WTC11 (cell line): ENCODE measurements around the gene CCDC136. TPM values are rescaled to one million over a fixed set of nuclear protein-coding genes. Genes with fewer than 3 reads are reported as not detected.

Experiments used
- ATAC-seq: fragments of 200-7000 bp; cut with Tn5 transposase; 2 replicates; pipeline ENCODE4 v1.10.0; 2021; ENCODE audit warnings: mild to moderate bottlenecking, moderate library complexity
- CTCF ChIA-PET: fragments of 300-600 bp; sonication (Branson Sonifier 250); formaldehyde crosslinking; loops from one replicate; lab custom pipeline; 2021; ENCODE audit warnings: antibody characterized with exemption; lab: Charles Lee
- POLR2A ChIA-PET: fragments of 350-600 bp; sonication (Branson Sonifier 250); formaldehyde crosslinking; loops from one replicate; lab custom pipeline; 2021; ENCODE audit warnings: antibody characterized with exemption; lab: Charles Lee
- DNase-seq: peaks from one replicate; pipeline ENCODE4 v3.0.0; 2021; ENCODE audit warnings: low spot score
- H3K27ac Mint-ChIP-seq: 2 replicates; pipeline ENCODE4 v1.8.0; 2021; ENCODE audit warnings: mixed read lengths
- H3K27me3 Mint-ChIP-seq: 2 replicates; pipeline ENCODE4 v1.8.0; 2021; ENCODE audit warnings: low read depth, mild to moderate bottlenecking, moderate library complexity, mixed read lengths
- H3K36me3 Mint-ChIP-seq: 2 replicates; pipeline ENCODE4 v1.8.0; 2021; ENCODE audit warnings: mixed read lengths
- H3K4me1 Mint-ChIP-seq: 2 replicates; pipeline ENCODE4 v1.8.0; 2022; ENCODE audit warnings: mixed read lengths
- H3K4me3 Mint-ChIP-seq: 2 replicates; pipeline ENCODE4 v1.8.0; 2021; ENCODE audit warnings: mild to moderate bottlenecking, moderate library complexity, mixed read lengths
- H3K9me3 Mint-ChIP-seq: 2 replicates; pipeline ENCODE4 v1.8.0; 2021; ENCODE audit warnings: mixed read lengths
- ATF1 ChIP-seq: sonication (generic); formaldehyde crosslinking; IDR thresholded peaks from 2 replicates; pipeline ENCODE4 v1.8.1; 2023; ENCODE audit warnings: mild to moderate bottlenecking, moderate library complexity, missing genetic modification reagents
- ATF6 ChIP-seq: sonication (generic); formaldehyde crosslinking; IDR thresholded peaks from 2 replicates; pipeline ENCODE4 v1.8.1; 2023; ENCODE audit warnings: mild to moderate bottlenecking, missing genetic modification reagents
- E2F1 ChIP-seq: sonication (generic); formaldehyde crosslinking; IDR thresholded peaks from 2 replicates; pipeline ENCODE4 v1.8.0; 2022; ENCODE audit warnings: mild to moderate bottlenecking, missing genetic modification reagents
- EMX1 ChIP-seq: fragments of 250-450 bp; sonication (Bioruptor Pico); IDR thresholded peaks from 2 replicates; pipeline ENCODE4 v1.8.0; 2021; ENCODE audit warnings: mild to moderate bottlenecking
- ERG ChIP-seq: fragments of 250-450 bp; sonication (Bioruptor Pico); IDR thresholded peaks from 2 replicates; pipeline ENCODE4 v1.8.0; 2021; ENCODE audit warnings: mild to moderate bottlenecking
- FOXJ3 ChIP-seq: sonication (generic); formaldehyde crosslinking; IDR thresholded peaks from 2 replicates; pipeline ENCODE4 v1.9.0; 2021; ENCODE audit warnings: missing genetic modification reagents, mild to moderate bottlenecking, borderline replicate concordance
- FOXK1 ChIP-seq: sonication (generic); formaldehyde crosslinking; IDR thresholded peaks from 2 replicates; pipeline ENCODE4 v1.8.0; 2022; ENCODE audit warnings: mild to moderate bottlenecking, moderate library complexity, missing genetic modification reagents
- GTF2I ChIP-seq: fragments of 250-450 bp; sonication (Bioruptor Pico); conservative IDR thresholded peaks from 2 replicates; pipeline ENCODE4 v1.4.0; 2021; ENCODE audit warnings: mild to moderate bottlenecking
- HMGA2 ChIP-seq: fragments of 250-450 bp; sonication (Bioruptor Pico); IDR thresholded peaks from 2 replicates; pipeline ENCODE4 v1.4.0; 2021; ENCODE audit warnings: mild to moderate bottlenecking, moderate library complexity
- NFYB ChIP-seq: sonication (generic); formaldehyde crosslinking; conservative IDR thresholded peaks from 2 replicates; pipeline ENCODE4 v1.8.0; 2022; ENCODE audit warnings: low read depth, missing genetic modification reagents
- NR1H2 ChIP-seq: sonication (generic); formaldehyde crosslinking; IDR thresholded peaks from 2 replicates; pipeline ENCODE4 v1.9.0; 2021; ENCODE audit warnings: mild to moderate bottlenecking, moderate library complexity, missing genetic modification reagents
- NR2C2 ChIP-seq: sonication (generic); formaldehyde crosslinking; IDR thresholded peaks from 2 replicates; pipeline ENCODE4 v1.8.0; 2022; ENCODE audit warnings: mild to moderate bottlenecking, missing genetic modification reagents
- NR3C1 ChIP-seq: sonication (generic); formaldehyde crosslinking; conservative IDR thresholded peaks from 2 replicates; pipeline ENCODE4 v1.8.1; 2023; ENCODE audit warnings: low read depth, mild to moderate bottlenecking, missing genetic modification reagents
- OVOL2 ChIP-seq: fragments of 250-450 bp; sonication (Bioruptor Pico); IDR thresholded peaks from 2 replicates; pipeline ENCODE4 v1.9.0; 2021; ENCODE audit warnings: mild to moderate bottlenecking, borderline replicate concordance
- STAT6 ChIP-seq: sonication (generic); formaldehyde crosslinking; conservative IDR thresholded peaks from 2 replicates; pipeline ENCODE4 v1.8.1; 2023; ENCODE audit warnings: mild to moderate bottlenecking, low read depth, missing genetic modification reagents, moderate library complexity
- TCF7 ChIP-seq: sonication (generic); formaldehyde crosslinking; IDR thresholded peaks from 2 replicates; pipeline ENCODE4 v1.8.0; 2022; ENCODE audit warnings: mild to moderate bottlenecking, low read depth, missing genetic modification reagents, moderate library complexity
- USF1 ChIP-seq: sonication (generic); formaldehyde crosslinking; IDR thresholded peaks from 2 replicates; pipeline ENCODE4 v1.8.0; 2022; ENCODE audit warnings: mild to moderate bottlenecking, missing genetic modification reagents
- ZMAT4 ChIP-seq: fragments of 250-450 bp; sonication (Bioruptor Pico); IDR thresholded peaks from 2 replicates; pipeline ENCODE4 v1.9.0; 2021; ENCODE audit warnings: mild to moderate bottlenecking
- ZNF425 ChIP-seq: fragments of 250-450 bp; sonication (Bioruptor Pico); conservative IDR thresholded peaks from 2 replicates; pipeline ENCODE4 v1.9.0; 2021; ENCODE audit warnings: mild to moderate bottlenecking
- total RNA-seq: library from RNA; stranded (reverse); gene quantifications from 3 replicates; pipeline ENCODE4 v1.2.3, GENCODE V29; 2021

The CCDC136 gene
- total RNA-seq, 1 experiment from 2014 or later = 51.0 TPM

- no peak overlapping the region for H3K27ac Mint-ChIP-seq
- no peaks in the 10 kb centered on the region for H3K9me3 Mint-ChIP-seq
- no peak for TF ChIP-seq FOXJ3 (CRISPR knock-in tag)
- TF ChIP-seq ERG (CRISPR knock-in tag) = no peak
- no peak for TF ChIP-seq E2F1
- TF ChIP-seq USF1 = no peak
- no peak for TF ChIP-seq NR3C1 (CRISPR knock-in tag)
- TF ChIP-seq HMGA2 = no peak
- no peak for TF ChIP-seq TCF7 (CRISPR knock-in tag)
- TF ChIP-seq OVOL2 (CRISPR knock-in tag) = no peak
Measured at GRCh38 chr7:128849156-128849515, 57.4 kb downstream of the CCDC136 start.

GRCh38 chr7:128849804-128850490 lies 58.2 kb downstream of the CCDC136 start:
- POLR2A ChIA-PET = no interaction called here

More at GRCh38 chr7:128849156-128849515, 57.4 kb downstream of the CCDC136 start:
- Mint-ChIP-seq H3K4me1 (no peaks in the 10 kb centered on the region), H3K4me3 (no peak overlapping the region), H3K36me3 (no peaks in the 10 kb centered on the region), H3K27me3 (no peaks in the 10 kb centered on the region)
- ChIA-PET POLR2A (no interaction called here), CTCF (interaction anchor here (0.7 kb wide), 1 partner anchor 11 kb away, joined by 4 read pairs; no protein-coding TSS in a partner anchor)
- ATAC-seq (no peak), DNase-seq (no peak)

GRCh38 chr7:128852537-128853254 lies 60.9 kb downstream of the CCDC136 start:
- no peak for DNase-seq
- POLR2A ChIA-PET = no interaction called here
- Mint-ChIP-seq H3K9me3 (no peaks in the 10 kb centered on the region), H3K27ac (no peak overlapping the region), H3K36me3 (no peaks in the 10 kb centered on the region), H3K27me3 (no peaks in the 10 kb centered on the region)
- no peak for ATAC-seq
- TF ChIP-seq NR1H2 (no peak), ATF1 (CRISPR knock-in tag) (no peak), ZNF425 (CRISPR knock-in tag) (no peak), GTF2I (CRISPR knock-in tag) (no peak), ZMAT4 (CRISPR knock-in tag) (no peak), STAT6 (CRISPR knock-in tag) (no peak), ERG (CRISPR knock-in tag) (no peak), ATF6 (CRISPR knock-in tag) (no peak), NR2C2 (CRISPR knock-in tag) (no peak)
- TF ChIP-seq, all 79 proteins: peak for 0
- H3K4me1 Mint-ChIP-seq = no peaks in the 10 kb centered on the region
- H3K4me3 Mint-ChIP-seq = no peak overlapping the region
- CTCF ChIA-PET = interaction anchor here (0.6 kb wide), 1 partner anchor 31 kb away, joined by 3 read pairs; no protein-coding TSS in a partner anchor

More at GRCh38 chr7:128849804-128850490, 58.2 kb downstream of the CCDC136 start:
- Mint-ChIP-seq H3K4me3 (no peak overlapping the region), H3K27ac (no peak overlapping the region; the same call in 1 of the 2 replicates), H3K4me1 (no peaks in the 10 kb centered on the region), H3K9me3 (no peaks in the 10 kb centered on the region), H3K27me3 (no peaks in the 10 kb centered on the region), H3K36me3 (no peaks in the 10 kb centered on the region)
- TF ChIP-seq EMX1 (CRISPR knock-in tag) = no peak
- TF ChIP-seq NFYB (CRISPR knock-in tag) = no peak
- no peak for TF ChIP-seq FOXK1
- ATAC-seq (no peak), DNase-seq (no peak)
- CTCF ChIA-PET = interaction anchor here (0.7 to 1.4 kb wide), 4 partner anchors 8 to 34 kb away, joined by 3 to 7 read pairs (median 4); partner anchors contain the start of gene ATP6V1F
